SIG-M5 treated with dmso at 0.1 percent for 504 hours (cell line): Measurements from ENCODE around the gene HNRNPA1.
"Not testable (repeated sequence)": the region's sequence is repeated elsewhere in the genome, so short reads cannot be mapped to it uniquely, and the experiment has no call there.

ENCODE experiments used
- DNase-seq: peaks from one replicate; lab custom pipeline; 2025; ENCODE audit not compliant: unreplicated experiment; lab: John Stamatoyannopoulos, UW

Gene HNRNPA1

DNA sequence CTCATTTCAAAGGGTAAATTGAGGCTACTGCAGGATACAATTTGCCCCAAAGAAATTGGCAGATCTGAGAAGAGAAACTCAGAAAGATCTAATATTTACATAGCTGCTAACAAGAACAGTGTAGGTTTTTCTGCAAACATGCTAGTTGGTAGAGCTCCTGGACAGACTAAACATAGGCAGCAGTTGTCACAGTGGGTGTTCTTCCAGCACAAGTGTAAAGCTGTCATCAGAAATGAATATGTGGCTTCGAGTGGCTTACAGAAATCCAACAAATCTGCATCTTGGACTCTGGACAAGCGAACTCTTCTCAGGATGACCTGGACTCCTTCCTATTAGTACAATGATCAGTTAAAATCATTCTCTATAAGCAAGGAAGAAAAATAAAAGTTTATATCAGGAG lies 6.5 kb upstream of the HNRNPA1 start:
- no peak for DNase-seq

- no peak for DNase-seq
Observed at GRCh38 chr12:54276368-54276767, 4.2 kb upstream of the HNRNPA1 start.

DNA sequence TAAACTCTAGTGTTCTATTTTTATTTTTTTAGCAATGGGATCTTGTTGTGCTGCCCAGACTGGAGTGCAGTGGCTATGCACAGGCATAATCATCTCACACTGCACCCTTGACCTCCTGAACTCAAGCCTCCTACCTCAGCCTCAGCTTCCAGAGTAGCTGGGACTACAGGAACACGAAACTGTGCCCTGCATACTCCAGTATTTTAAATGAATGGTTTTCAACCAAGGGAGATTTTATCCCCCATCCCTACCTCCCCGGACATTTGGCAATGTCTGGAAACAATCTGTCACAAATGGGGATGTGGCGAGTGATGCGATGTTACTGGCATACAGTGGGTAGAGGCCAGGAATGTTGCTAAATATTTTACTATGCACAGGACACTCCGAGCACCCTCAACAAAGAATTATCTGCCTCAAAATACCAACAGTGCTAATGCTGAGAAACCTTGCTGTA lies 2.7 kb upstream of the HNRNPA1 start:
- DNase-seq: peak; percentile 81

GRCh38 chr12:54279227-54279631 lies 1.3 kb upstream of the HNRNPA1 start:
- no peak for DNase-seq

GRCh38 chr12:54279632-54280467 lies 676 bp upstream of the HNRNPA1 start, which contains the start of gene CBX5:
Gene CBX5, minus strand, starts transcription at chr12:54280122. Its CDS starts 22,472 bp downstream, at chr12:54257650.
- peak; percentile 99 for DNase-seq

- not testable (repeated sequence) for DNase-seq
Observed at GRCh38 chr12:54281261-54281638, 724 bp downstream of the HNRNPA1 start.

DNA sequence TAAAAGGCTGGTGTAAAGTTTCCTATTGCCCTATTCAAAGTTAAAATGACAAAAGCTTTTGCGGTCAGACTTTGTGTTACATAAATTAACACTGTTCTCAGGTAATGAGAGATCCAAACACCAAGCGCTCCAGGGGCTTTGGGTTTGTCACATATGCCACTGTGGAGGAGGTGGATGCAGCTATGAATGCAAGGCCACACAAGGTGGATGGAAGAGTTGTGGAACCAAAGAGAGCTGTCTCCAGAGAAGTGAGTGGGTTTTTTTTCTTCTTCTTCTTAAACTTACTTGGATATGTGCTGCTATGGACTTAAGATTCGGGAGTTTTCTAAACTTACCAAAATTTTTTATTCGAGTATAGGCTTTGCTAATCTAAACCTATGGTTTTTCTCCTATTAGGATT lies 1.2 kb downstream of the HNRNPA1 start:
- DNase-seq: not testable (repeated sequence)

DNA sequence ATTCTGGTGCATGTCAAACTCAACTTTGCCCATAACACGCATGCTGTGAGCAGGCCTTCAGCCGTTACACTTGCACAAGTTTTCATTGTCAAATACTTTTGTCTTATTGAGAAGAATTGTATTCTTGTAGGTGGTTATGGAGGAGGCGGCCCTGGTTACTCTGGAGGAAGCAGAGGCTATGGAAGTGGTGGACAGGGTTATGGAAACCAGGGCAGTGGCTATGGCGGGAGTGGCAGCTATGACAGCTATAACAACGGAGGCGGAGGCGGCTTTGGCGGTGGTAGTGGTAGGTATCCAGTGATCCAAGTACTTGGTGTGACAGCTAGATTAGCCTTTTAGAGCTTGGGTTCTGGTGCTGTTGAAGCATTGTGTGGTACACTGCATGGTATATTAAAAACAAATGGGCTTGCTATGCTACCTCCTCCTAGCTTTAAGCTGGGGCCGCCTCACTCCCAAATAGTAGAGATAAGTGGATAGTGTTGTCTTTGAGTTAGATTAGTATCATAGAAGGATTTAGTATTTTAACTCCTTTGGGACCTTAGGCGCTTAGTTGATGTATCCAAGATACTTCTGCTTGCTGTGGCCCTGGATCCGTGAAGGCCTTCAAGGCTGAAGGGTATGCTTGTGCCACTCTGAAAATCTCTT lies 2.5 kb downstream of the HNRNPA1 start:
- DNase-seq: no peak

- not testable (repeated sequence) for DNase-seq
Observed at GRCh38 chr12:54284070-54284780, 3.7 kb downstream of the HNRNPA1 start.

DNA sequence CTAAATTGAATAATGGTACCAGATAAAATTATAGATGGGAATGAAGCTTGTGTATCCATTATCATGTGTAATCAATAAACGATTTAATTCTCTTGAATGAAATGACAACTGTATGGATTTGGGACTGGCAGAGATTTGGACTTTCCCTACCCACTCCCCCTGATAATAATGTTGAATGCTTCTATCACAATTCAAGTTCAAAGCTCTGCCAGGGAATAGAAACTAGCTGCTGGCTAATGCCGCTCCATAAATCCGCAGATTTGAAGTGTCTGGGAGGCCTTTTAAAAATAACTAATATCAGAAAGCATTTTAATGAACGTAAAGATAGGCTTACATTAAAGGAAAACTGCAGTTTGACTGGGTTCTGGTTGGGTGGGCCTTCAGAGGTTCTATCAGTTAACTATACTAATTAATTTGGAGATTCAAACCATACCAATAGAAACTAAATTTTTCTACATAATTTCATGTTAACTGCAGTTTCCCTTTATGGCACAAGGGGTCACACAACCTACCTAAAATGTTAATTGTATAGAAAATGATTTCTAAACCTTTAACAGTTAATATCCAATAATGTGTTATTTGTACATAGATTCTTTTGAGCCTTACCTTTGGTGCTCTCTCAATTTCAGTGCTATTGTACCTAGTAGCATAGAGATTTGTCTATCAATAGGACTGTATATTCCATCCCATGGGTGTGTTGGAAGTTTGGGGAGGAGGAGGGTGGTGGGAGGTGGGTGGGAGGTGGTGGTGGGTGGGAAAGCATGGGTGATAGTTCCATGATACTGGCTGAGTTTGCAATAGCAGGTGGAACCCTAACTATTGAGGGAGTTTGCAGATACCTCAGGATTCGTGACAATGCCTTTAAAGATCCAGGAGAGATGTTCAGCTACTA lies 4.9 kb downstream of the HNRNPA1 start:
- no peak for DNase-seq

DNA sequence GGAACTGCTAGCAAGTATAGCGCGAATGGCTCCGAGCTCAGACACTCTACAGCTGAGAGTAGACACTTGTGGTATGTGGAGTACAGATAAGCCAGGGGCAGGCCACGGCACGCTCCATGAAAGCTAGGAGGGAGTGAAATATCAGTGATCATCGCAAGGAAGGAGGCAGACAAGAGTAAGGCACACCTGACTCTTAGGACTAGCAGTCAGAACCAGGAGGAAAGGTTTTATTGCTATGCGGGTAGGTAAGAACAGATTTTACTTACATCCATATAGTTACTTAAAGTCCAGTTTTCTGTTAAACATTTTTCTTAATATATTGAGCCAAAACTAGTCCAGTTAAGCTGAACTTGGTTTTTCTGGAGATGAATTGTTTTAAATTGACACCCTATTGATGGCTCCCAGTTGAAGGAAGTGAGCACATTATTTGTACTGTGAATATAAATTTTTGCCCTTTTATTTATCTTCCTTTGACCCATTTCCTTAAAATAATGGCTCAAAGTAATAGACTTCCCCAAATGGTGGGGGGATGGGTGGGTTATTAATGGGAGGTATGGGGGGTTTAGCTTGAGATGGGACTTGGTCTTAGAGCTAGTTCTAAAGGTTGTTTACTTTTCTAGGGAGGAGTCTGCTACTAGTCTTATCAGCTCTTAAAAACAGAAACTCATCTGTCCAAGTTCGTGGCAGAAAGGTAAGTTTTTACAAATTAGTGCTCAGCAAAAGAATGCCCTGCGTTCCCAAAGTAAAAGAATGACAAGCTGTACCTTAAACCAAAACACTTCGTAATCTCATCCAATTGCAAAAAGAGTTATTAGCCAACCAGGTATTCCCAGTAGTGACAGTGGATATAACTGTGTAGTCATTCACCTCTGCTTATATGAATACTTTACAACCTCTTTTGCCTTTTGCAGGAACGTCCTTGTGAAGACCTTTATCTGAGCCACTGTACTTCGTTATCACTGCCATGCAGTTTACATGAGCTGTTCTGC lies 5.8 kb downstream of the HNRNPA1 start:
- DNase-seq: no peak

GRCh38 chr12:54287261-54288157 lies 7.0 kb downstream of the HNRNPA1 start:
- DNase-seq: no peak

- DNase-seq: no peak
Observed at GRCh38 chr12:54292083-54292930, 11.8 kb downstream of the HNRNPA1 start.

- no peak for DNase-seq
Observed at GRCh38 chr12:54292931-54293241, 12.4 kb downstream of the HNRNPA1 start.

GRCh38 chr12:54294152-54294952 lies 13.8 kb downstream of the HNRNPA1 start:
- peak; percentile 63 for DNase-seq

DNA sequence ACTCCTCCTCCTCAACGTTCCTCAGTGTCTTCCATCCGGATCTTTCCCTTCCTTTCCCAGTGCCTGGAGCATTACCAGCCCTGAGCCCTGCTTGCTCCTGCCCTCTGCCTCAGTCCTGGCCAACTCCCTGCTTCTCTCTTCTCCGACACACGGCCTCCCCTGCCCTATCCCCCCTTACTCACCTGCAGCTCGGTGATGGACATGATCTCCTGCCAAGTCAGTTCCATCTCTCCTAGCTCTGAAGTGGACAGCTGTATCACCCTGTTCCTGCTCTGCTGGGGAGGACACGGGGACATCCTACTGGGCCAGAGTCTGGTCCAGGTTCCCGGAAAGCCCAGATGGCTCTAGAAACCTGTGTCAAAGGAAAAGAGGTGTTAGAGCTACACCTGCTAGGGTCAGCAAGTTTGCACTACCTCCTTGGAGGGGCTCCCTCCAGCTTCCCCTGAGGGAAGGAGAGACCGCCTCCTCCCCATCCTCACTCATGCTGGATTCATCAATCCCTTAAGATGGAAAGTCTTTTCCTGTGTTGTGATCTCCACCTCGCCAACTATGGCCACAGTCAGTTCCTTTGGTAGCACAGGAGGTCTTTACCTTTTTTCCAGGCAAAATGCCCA lies 14.5 kb downstream of the HNRNPA1 start:
- no peak for DNase-seq
